ENCODE results near the gene FAM13A. TPM values are rescaled to one million over a fixed set of nuclear protein-coding genes. Genes with fewer than 3 reads are reported as not detected.

FAM13A gene
- total and polyA plus RNA-seq, 2 donors (not counting 1 experiment from before 2014, with no cell fraction given): 0.51 to 2.1 TPM

DNA sequence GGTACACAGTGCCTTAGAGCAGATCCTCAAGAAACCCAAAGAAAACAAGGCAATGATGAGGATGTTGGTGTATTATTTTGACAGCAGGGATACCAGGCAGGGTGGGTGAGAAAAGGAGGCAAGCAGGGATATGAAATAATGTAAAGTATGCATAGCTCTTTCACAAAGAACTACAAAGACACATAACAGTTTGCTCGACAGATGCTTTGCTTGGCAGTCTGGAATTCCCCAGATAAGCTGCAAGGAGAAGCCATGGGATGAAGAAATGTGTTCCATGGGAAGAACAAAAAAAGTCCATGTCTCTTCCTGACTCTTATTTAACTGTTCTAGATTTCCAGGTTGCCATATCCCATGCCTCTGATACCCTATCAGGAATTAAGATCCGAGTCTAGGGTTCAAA is 75.4 kb downstream of the FAM13A start:
- Mint-ChIP-seq H3K27me3 (no peaks in the 10 kb centered on the region), H3K27ac (no peak overlapping the region), H3K4me1 (no peaks in the 10 kb centered on the region), H3K4me3 (no peak overlapping the region), H3K9me3 (ENCODE audit: insufficient read depth) (no peaks in the 10 kb centered on the region)
- no peak overlapping the region for H3K9ac ChIP-seq (ENCODE audit: low read length)
- H3K4me2 ChIP-seq (replicated peaks; ENCODE audit: low read depth, low read length, poor library complexity, severe bottlenecking): no peak overlapping the region
- POLR2A ChIA-PET: no interaction called here
- H3K4me3 ChIP-seq (ENCODE audit: control extremely low read depth in 1 of 5, extremely low read depth in 1 of 5, insufficient read depth in 1 of 5, low read depth in 2 of 5, low read length in 4 of 5): no peak overlapping the region
- no peak for DNase-seq
- no peaks in the 10 kb centered on the region for H4K20me1 ChIP-seq (ENCODE audit: control insufficient read depth, insufficient read depth, low read length, poor library complexity, severe bottlenecking)
- intact Hi-C loops (cut with micrococcal nuclease): no loop called here
- H3K36me3 ChIP-seq (replicated peaks in 1 of 2; ENCODE audit: control extremely low read depth in 1 of 2, control insufficient read depth in 1 of 2, extremely low read depth in 1 of 2, insufficient read depth in 2 of 2, low read length in 1 of 2): no peaks in the 10 kb centered on the region
- no peaks in the 10 kb centered on the region for H3K4me1 ChIP-seq (ENCODE audit: control insufficient read depth in 2 of 2, insufficient read depth in 2 of 2, low read length in 2 of 2)
- 95% methylated on average over 2 of the region's 2 CpGs for WGBS (ENCODE audit: insufficient coverage)
- H3K27ac ChIP-seq (ENCODE audit: low read length in 2 of 2): no peak overlapping the region
- no peaks in the 10 kb centered on the region for H3K9me3 ChIP-seq (ENCODE audit: control extremely low read depth in 1 of 3, control insufficient read depth in 2 of 3, insufficient read depth in 1 of 3, low read length in 2 of 3)
- TF ChIP-seq EZH2 (IDR thresholded peaks at IDR 0.05; ENCODE audit: borderline replicate concordance, insufficient read depth, low read depth, low read length, poor library complexity, severe bottlenecking): no peak
- TF ChIP-seq, protein P1, sequence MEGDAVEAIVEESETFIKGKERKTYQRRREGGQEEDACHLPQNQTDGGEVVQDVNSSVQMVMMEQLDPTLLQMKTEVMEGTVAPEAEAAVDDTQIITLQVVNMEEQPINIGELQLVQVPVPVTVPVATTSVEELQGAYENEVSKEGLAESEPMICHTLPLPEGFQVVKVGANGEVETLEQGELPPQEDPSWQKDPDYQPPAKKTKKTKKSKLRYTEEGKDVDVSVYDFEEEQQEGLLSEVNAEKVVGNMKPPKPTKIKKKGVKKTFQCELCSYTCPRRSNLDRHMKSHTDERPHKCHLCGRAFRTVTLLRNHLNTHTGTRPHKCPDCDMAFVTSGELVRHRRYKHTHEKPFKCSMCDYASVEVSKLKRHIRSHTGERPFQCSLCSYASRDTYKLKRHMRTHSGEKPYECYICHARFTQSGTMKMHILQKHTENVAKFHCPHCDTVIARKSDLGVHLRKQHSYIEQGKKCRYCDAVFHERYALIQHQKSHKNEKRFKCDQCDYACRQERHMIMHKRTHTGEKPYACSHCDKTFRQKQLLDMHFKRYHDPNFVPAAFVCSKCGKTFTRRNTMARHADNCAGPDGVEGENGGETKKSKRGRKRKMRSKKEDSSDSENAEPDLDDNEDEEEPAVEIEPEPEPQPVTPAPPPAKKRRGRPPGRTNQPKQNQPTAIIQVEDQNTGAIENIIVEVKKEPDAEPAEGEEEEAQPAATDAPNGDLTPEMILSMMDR (IDR thresholded peaks at IDR 0.05): no peak
- CTCF ChIA-PET: no interaction called here
- H3K79me2 ChIP-seq (ENCODE audit: control insufficient read depth, insufficient read depth, low read length): no peaks in the 10 kb centered on the region
- H2AFZ ChIP-seq (ENCODE audit: insufficient read depth, low read depth, low read length, poor library complexity, severe bottlenecking): no peak overlapping the region
- no peaks in the 10 kb centered on the region for H3K27me3 ChIP-seq (replicated peaks in 1 of 4; ENCODE audit: control extremely low read depth in 1 of 4, control insufficient read depth in 3 of 4, insufficient read depth in 4 of 4, low read length in 3 of 4)
- no peak for ATAC-seq (ENCODE audit: low read depth)

DNA sequence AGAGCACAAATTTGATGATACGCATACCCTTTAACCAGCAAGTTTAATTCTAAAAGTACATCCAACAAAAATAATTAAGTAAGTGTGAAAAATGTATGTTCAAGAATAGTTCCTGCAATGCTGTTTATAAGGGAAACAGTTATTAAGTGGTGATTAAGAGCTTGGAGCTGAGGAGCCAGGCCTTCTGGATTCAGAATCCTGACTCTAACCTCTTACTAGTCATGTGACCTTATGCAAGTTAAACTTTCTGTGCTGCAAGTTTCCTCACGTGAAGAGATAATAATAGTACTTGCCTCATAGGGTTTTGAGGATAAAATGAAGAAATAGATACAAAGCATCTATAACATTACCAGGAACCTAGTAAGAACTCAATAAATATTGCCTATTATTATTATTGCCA is 77.7 kb downstream of the FAM13A start:
- Histone ChIP-seq H3K36me3 (replicated peaks in 1 of 2; ENCODE audit: control extremely low read depth in 1 of 2, control insufficient read depth in 1 of 2, extremely low read depth in 1 of 2, insufficient read depth in 2 of 2, low read length in 1 of 2) (no peaks in the 10 kb centered on the region), H3K79me2 (ENCODE audit: control insufficient read depth, insufficient read depth, low read length) (no peaks in the 10 kb centered on the region), H3K27ac (ENCODE audit: low read length in 2 of 2) (no peak overlapping the region), H2AFZ (ENCODE audit: insufficient read depth, low read depth, low read length, poor library complexity, severe bottlenecking) (no peak overlapping the region), H3K4me2 (replicated peaks; ENCODE audit: low read depth, low read length, poor library complexity, severe bottlenecking) (no peak overlapping the region), H3K4me1 (ENCODE audit: control insufficient read depth in 2 of 2, insufficient read depth in 2 of 2, low read length in 2 of 2) (no peaks in the 10 kb centered on the region), H4K20me1 (ENCODE audit: control insufficient read depth, insufficient read depth, low read length, poor library complexity, severe bottlenecking) (no peaks in the 10 kb centered on the region), H3K4me3 (ENCODE audit: control extremely low read depth in 1 of 5, extremely low read depth in 1 of 5, insufficient read depth in 1 of 5, low read depth in 2 of 5, low read length in 4 of 5) (no peak overlapping the region), H3K9me3 (ENCODE audit: control extremely low read depth in 1 of 3, control insufficient read depth in 2 of 3, insufficient read depth in 1 of 3, low read length in 2 of 3) (no peaks in the 10 kb centered on the region), H3K9ac (ENCODE audit: low read length) (no peak overlapping the region), H3K27me3 (replicated peaks in 1 of 4; ENCODE audit: control extremely low read depth in 1 of 4, control insufficient read depth in 3 of 4, insufficient read depth in 4 of 4, low read length in 3 of 4) (no peaks in the 10 kb centered on the region)
- no peaks in the 10 kb centered on the region for H3K4me1 Mint-ChIP-seq
- no peak for TF ChIP-seq EZH2 (IDR thresholded peaks at IDR 0.05; ENCODE audit: borderline replicate concordance, insufficient read depth, low read depth, low read length, poor library complexity, severe bottlenecking)
- TF ChIP-seq, protein P1 (IDR thresholded peaks at IDR 0.05): no peak
- WGBS (ENCODE audit: insufficient coverage): no CpG with 5 or more reads among the region's 2 CpGs
- H3K9me3 Mint-ChIP-seq (ENCODE audit: insufficient read depth): no peaks in the 10 kb centered on the region
- H3K27me3 Mint-ChIP-seq: peaks cover 4% of the 10 kb centered on the region
- ATAC-seq (ENCODE audit: low read depth) (no peak), DNase-seq (no peak)
- H3K27ac Mint-ChIP-seq: no peak overlapping the region
- ChIA-PET CTCF (no interaction called here), POLR2A (no interaction called here)
- no peak overlapping the region for H3K4me3 Mint-ChIP-seq
- intact Hi-C loops (cut with micrococcal nuclease): no loop called here
